ENCODE data around the gene PSORS1C2.
"Not testable (repeated sequence)": the region's sequence is repeated elsewhere in the genome, so short reads cannot be mapped to it uniquely, and the experiment has no call there.

Gene PSORS1C2

GRCh38 chr6:31138982-31139381 is at the start of gene PSORS1C2:
Gene PSORS1C2 (minus strand): TSS chr6:31139066. CDS start chr6:31139026, 40 bp downstream.
- DNase-seq = no peak
- intact Hi-C loops (cut with DNase I) = loop anchor here (5.0 kb wide), 2 partner anchors 53 to 228 kb away; no protein-coding TSS in a partner anchor

GRCh38 chr6:31187780-31188194 is 48.9 kb upstream of the PSORS1C2 start:
- DNase-seq = no peak
- intact Hi-C loops (cut with DNase I) = no loop called here

GRCh38 chr6:31186052-31186734 is 47.3 kb upstream of the PSORS1C2 start:
- peak in 1 of 42 donors; percentile 43 for DNase-seq
- intact Hi-C loops (cut with DNase I) = no loop called here

- intact Hi-C loops (cut with DNase I); DNase-seq: not testable (repeated sequence)
These were observed 46.8 kb upstream of the PSORS1C2 start for GRCh38 chr6:31185695-31186051.

- DNase-seq; intact Hi-C loops (cut with DNase I): not testable (repeated sequence)
These were observed 45.0 kb upstream of the PSORS1C2 start for GRCh38 chr6:31183859-31184258.

GRCh38 chr6:31183287-31183686 is 44.4 kb upstream of the PSORS1C2 start:
- intact Hi-C loops (cut with DNase I); DNase-seq: not testable (repeated sequence)

GRCh38 chr6:31180500-31180899 is 41.6 kb upstream of the PSORS1C2 start:
- DNase-seq = peak in 34 of 42 donors; percentile 22 to 89 (median 54)
- intact Hi-C loops (cut with DNase I) = no loop called here

GRCh38 chr6:31179896-31180295 is 41.0 kb upstream of the PSORS1C2 start:
- intact Hi-C loops (cut with DNase I) = no loop called here
- DNase-seq = no peak

- intact Hi-C loops (cut with DNase I) = no loop called here
- DNase-seq = no peak
These were observed 40.1 kb upstream of the PSORS1C2 start for GRCh38 chr6:31179042-31179386.

- no peak for DNase-seq
- intact Hi-C loops (cut with DNase I) = no loop called here
These were observed 39.5 kb upstream of the PSORS1C2 start for GRCh38 chr6:31178143-31179041.

- intact Hi-C loops (cut with DNase I) = no loop called here
- no peak for DNase-seq
These were observed 37.1 kb upstream of the PSORS1C2 start for GRCh38 chr6:31175971-31176370.

GRCh38 chr6:31174378-31174777 is 35.5 kb upstream of the PSORS1C2 start:
- DNase-seq = no peak
- intact Hi-C loops (cut with DNase I) = no loop called here

- DNase-seq = no peak
- intact Hi-C loops (cut with DNase I) = no loop called here
These were observed 34.5 kb upstream of the PSORS1C2 start for GRCh38 chr6:31173406-31173805.

GRCh38 chr6:31172973-31173384 is 34.1 kb upstream of the PSORS1C2 start:
- intact Hi-C loops (cut with DNase I) = no loop called here
- no peak for DNase-seq

- no peak for DNase-seq
- intact Hi-C loops (cut with DNase I) = no loop called here
These were observed 33.4 kb upstream of the PSORS1C2 start for GRCh38 chr6:31171931-31172905.

- DNase-seq = no peak
- intact Hi-C loops (cut with DNase I) = no loop called here
These were observed 32.3 kb upstream of the PSORS1C2 start for GRCh38 chr6:31170987-31171671.

GRCh38 chr6:31170600-31170881 is 31.7 kb upstream of the PSORS1C2 start, which contains the start of gene POU5F1:
Gene POU5F1 (minus strand): TSS chr6:31170682. CDS start chr6:31170620, 62 bp downstream.
- intact Hi-C loops (cut with DNase I) = no loop called here
- no peak for DNase-seq

GRCh38 chr6:31169858-31170599 is 31.2 kb upstream of the PSORS1C2 start:
- intact Hi-C loops (cut with DNase I); DNase-seq: not testable (repeated sequence)

All from head of caudate nucleus (tissue), 42 donors.